ENCODE data around the gene PTMA.

DNA sequence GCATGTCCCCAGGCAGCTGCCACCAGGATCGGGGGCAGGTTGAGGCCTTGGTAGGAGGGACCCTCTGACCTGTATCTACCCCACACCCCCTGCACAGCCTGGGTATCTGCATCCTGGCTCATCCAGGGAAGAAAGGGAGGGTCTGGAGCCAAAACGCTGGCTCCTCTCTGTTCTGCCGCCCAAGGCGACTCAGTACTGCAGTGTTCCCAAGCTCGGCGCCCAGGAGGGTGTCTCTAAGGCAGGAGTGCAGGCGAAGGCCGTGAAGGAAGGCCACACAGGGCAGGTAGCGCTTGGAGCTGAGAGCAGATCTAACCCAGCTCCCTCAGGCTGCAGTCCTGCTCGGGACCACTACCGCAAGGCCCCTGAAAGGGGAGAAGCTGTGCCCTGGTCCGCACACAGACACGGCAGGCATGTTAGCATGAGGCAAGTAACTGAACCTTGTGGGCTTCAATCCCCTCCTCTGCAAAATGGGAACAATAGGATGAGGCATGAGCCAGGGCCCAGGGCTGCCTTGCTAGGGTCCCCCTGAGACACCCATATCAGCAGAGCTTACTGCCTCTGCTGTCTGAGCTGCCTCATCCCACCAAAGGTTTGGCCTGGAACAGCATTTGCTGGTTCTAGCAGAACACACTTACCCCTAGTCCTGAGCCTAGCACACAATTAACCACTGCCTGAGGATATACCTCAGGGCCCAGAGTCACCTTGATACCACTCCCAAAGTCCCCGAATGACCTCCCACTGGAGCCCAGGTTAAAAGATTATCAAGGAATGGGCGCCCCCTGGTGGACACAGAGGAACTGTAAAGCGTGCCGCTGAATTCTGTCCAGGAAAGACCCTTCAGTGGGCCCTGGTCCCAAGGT, 6.5 kb downstream of the PTMA start:
- TF ChIP-seq, protein P1, sequence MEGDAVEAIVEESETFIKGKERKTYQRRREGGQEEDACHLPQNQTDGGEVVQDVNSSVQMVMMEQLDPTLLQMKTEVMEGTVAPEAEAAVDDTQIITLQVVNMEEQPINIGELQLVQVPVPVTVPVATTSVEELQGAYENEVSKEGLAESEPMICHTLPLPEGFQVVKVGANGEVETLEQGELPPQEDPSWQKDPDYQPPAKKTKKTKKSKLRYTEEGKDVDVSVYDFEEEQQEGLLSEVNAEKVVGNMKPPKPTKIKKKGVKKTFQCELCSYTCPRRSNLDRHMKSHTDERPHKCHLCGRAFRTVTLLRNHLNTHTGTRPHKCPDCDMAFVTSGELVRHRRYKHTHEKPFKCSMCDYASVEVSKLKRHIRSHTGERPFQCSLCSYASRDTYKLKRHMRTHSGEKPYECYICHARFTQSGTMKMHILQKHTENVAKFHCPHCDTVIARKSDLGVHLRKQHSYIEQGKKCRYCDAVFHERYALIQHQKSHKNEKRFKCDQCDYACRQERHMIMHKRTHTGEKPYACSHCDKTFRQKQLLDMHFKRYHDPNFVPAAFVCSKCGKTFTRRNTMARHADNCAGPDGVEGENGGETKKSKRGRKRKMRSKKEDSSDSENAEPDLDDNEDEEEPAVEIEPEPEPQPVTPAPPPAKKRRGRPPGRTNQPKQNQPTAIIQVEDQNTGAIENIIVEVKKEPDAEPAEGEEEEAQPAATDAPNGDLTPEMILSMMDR (IDR thresholded peaks at IDR 0.05): peak; percentile 68 to 85 (median 84)
- no peak for TF ChIP-seq POLR2A (IDR thresholded peaks at IDR 0.05)

Measured in body of pancreas (tissue), 4 donors.